ENCODE data around the gene RAC2.
"Not testable (repeated sequence)": the region's sequence is repeated elsewhere in the genome, so short reads cannot be mapped to it uniquely, and the experiment has no call there.

Gene RAC2

GRCh38 chr22:37234736-37235711 is 9.0 kb downstream of the RAC2 start:
- no peak for DNase-seq (ENCODE audit: low read depth, low spot score)

GRCh38 chr22:37233751-37234631 is 10.1 kb downstream of the RAC2 start:
- no peak for DNase-seq (ENCODE audit: low read depth, low spot score)

- DNase-seq (ENCODE audit: low read depth, low spot score): not testable (repeated sequence)
Observed at GRCh38 chr22:37233371-37233750, 10.7 kb downstream of the RAC2 start.

- no peak for DNase-seq (ENCODE audit: low read depth, low spot score)
Observed at GRCh38 chr22:37232140-37232998, 11.7 kb downstream of the RAC2 start.

GRCh38 chr22:37231406-37232139 is 12.5 kb downstream of the RAC2 start:
- DNase-seq (ENCODE audit: low read depth, low spot score): no peak

GRCh38 chr22:37230673-37231405 is 13.2 kb downstream of the RAC2 start:
- no peak for DNase-seq (ENCODE audit: low read depth, low spot score)

GRCh38 chr22:37229805-37230672 is 14.0 kb downstream of the RAC2 start:
- DNase-seq (ENCODE audit: low read depth, low spot score): peak; percentile 58

GRCh38 chr22:37229012-37229804 is 14.9 kb downstream of the RAC2 start:
- DNase-seq (ENCODE audit: low read depth, low spot score): peak; percentile 86

GRCh38 chr22:37228106-37229011 is 15.7 kb downstream of the RAC2 start:
- peak; percentile 84 for DNase-seq (ENCODE audit: low read depth, low spot score)

- DNase-seq (ENCODE audit: low read depth, low spot score): no peak
Observed at GRCh38 chr22:37226514-37226913, 17.6 kb downstream of the RAC2 start.

GRCh38 chr22:37226087-37226486 is 18.0 kb downstream of the RAC2 start:
- no peak for DNase-seq (ENCODE audit: low read depth, low spot score)

- DNase-seq (ENCODE audit: low read depth, low spot score): no peak
Observed at GRCh38 chr22:37225481-37225880, 18.6 kb downstream of the RAC2 start.

GRCh38 chr22:37224757-37225420 is 19.2 kb downstream of the RAC2 start:
- no peak for DNase-seq (ENCODE audit: low read depth, low spot score)

GRCh38 chr22:37223965-37224551 is 20.0 kb downstream of the RAC2 start:
- no peak for DNase-seq (ENCODE audit: low read depth, low spot score)

GRCh38 chr22:37222440-37222971 is 21.6 kb downstream of the RAC2 start:
- DNase-seq (ENCODE audit: low read depth, low spot score): no peak
